CD14-positive monocyte (primary cell): ENCODE data around the gene CORO1A. TPM values are rescaled to one million over a fixed set of nuclear protein-coding genes. Genes with fewer than 3 reads are reported as not detected.

Experiments
- DNase-seq, 3 donors: peaks; one replicate each; pipeline ENCODE4 v3.0.0-alpha.2; 2011 to 2022
- H2AFZ ChIP-seq: 2 replicates; pipeline ENCODE4 v1.6.0; 2012; ENCODE audit warnings: mild to moderate bottlenecking, low read depth, low read length, inconsistent platforms; ENCODE audit not compliant: insufficient read depth, poor library complexity, severe bottlenecking
- H3K27ac ChIP-seq, 2 donors: 1 replicate in 1 of 2; 2 replicates in 1 of 2; pipeline ENCODE4 v1.5.1; 2012 to 2013; ENCODE audit warnings: low read length in 2 of 2, control low read depth in 1 of 2, inconsistent platforms in 1 of 2, low read depth in 1 of 2, mild to moderate bottlenecking in 1 of 2
- H3K27me3 ChIP-seq, 2 donors: one replicate each; pipeline versions ENCODE4 v1.6.0 to v1.6.1; 2011 to 2013; ENCODE audit warnings: low read length in 2 of 2; ENCODE audit not compliant: control insufficient read depth in 2 of 2, insufficient read depth in 2 of 2
- H3K36me3 ChIP-seq, 2 donors: replicated peaks in 1 of 2; 1 replicate in 1 of 2; 2 replicates in 1 of 2; pipeline versions ENCODE4 v1.5.1 to v1.6.1; 2012 to 2013; ENCODE audit warnings: low read length in 2 of 2, control low read depth in 1 of 2, inconsistent platforms in 1 of 2, mild to moderate bottlenecking in 1 of 2; ENCODE audit not compliant: insufficient read depth in 2 of 2, control insufficient read depth in 1 of 2
- H3K4me1 ChIP-seq, 2 donors: 1 replicate in 1 of 2; 2 replicates in 1 of 2; pipeline versions ENCODE4 v1.5.1 to v1.6.1; 2012 to 2013; ENCODE audit warnings: low read length in 2 of 2, control low read depth in 1 of 2, inconsistent platforms in 1 of 2, mild to moderate bottlenecking in 1 of 2, moderate library complexity in 1 of 2; ENCODE audit not compliant: insufficient read depth in 2 of 2, control insufficient read depth in 1 of 2
- H3K4me2 ChIP-seq: replicated peaks from 2 replicates; pipeline ENCODE3; 2012; ENCODE audit warnings: low read length, moderate library complexity, mild to moderate bottlenecking; ENCODE audit not compliant: poor library complexity, severe bottlenecking; ENCODE audit errors: extremely low read depth
- H3K4me3 ChIP-seq, 3 experiments: fragments of 200-600 bp in 1 of 3; sonication (generic) in 1 of 3; replicated peaks in 1 of 3; 1 replicate in 2 of 3; 2 replicates in 1 of 3; pipeline ENCODE4 v1.5.1; 2011 to 2013; ENCODE audit warnings: low read length in 3 of 3, mild to moderate bottlenecking in 3 of 3, control low read depth in 2 of 3, low read depth in 2 of 3, inconsistent platforms in 1 of 3, moderate library complexity in 1 of 3
- H3K79me2 ChIP-seq: 2 replicates; pipeline ENCODE4 v1.6.0; 2012; ENCODE audit warnings: mild to moderate bottlenecking, control low read depth, inconsistent platforms, low read length, moderate library complexity; ENCODE audit not compliant: insufficient read depth
- H3K9ac ChIP-seq: 2 replicates; pipeline ENCODE4 v1.6.0; 2017; ENCODE audit warnings: low read length, mild to moderate bottlenecking; ENCODE audit not compliant: insufficient read depth, poor library complexity, severe bottlenecking
- H3K9me3 ChIP-seq, 2 donors: replicated peaks in 1 of 2; 1 replicate in 1 of 2; 2 replicates in 1 of 2; pipeline versions ENCODE4 v1.5.1 to v1.6.1; 2012 to 2013; ENCODE audit warnings: low read length in 2 of 2, control low read depth in 1 of 2; ENCODE audit not compliant: control insufficient read depth in 1 of 2, insufficient read depth in 1 of 2
- H4K20me1 ChIP-seq: 2 replicates; pipeline ENCODE4 v1.6.0; 2012; ENCODE audit warnings: mild to moderate bottlenecking, low read length, control low read depth, moderate library complexity; ENCODE audit not compliant: insufficient read depth
- H3K27ac Mint-ChIP-seq, 7 donors: one replicate each; pipeline ENCODE4 v1.8.0; 2020; ENCODE audit warnings: mild to moderate bottlenecking in 7 of 7, mixed read lengths in 7 of 7, moderate library complexity in 6 of 7, inconsistent platforms in 2 of 7
- H3K27me3 Mint-ChIP-seq, 3 donors: one replicate each; pipeline ENCODE4 v1.8.0; 2021 to 2022; ENCODE audit warnings: low read depth in 3 of 3, mild to moderate bottlenecking in 3 of 3, mixed read lengths in 3 of 3, moderate library complexity in 3 of 3, inconsistent platforms in 1 of 3
- H3K36me3 Mint-ChIP-seq, 2 donors: one replicate each; pipeline ENCODE4 v1.8.0; 2020; ENCODE audit warnings: mixed read lengths in 2 of 2, inconsistent platforms in 1 of 2, mild to moderate bottlenecking in 1 of 2
- H3K4me1 Mint-ChIP-seq: one replicate; pipeline ENCODE4 v1.8.0; 2020; ENCODE audit warnings: mild to moderate bottlenecking, mixed read lengths
- H3K4me3 Mint-ChIP-seq, 2 donors: one replicate each; pipeline ENCODE4 v1.8.0; 2020; ENCODE audit warnings: mild to moderate bottlenecking in 2 of 2, mixed read lengths in 2 of 2, moderate library complexity in 1 of 2
- H3K9me3 Mint-ChIP-seq, 7 donors: one replicate each; pipeline ENCODE4 v1.8.0; 2020 to 2022; ENCODE audit warnings: mixed read lengths in 7 of 7, mild to moderate bottlenecking in 6 of 7, moderate library complexity in 6 of 7, inconsistent platforms in 2 of 7
- WGBS: methylation state at CpG from one replicate; pipeline ENCODE4 v1.1.5; 2013; ENCODE audit warnings: missing lambda C conversion rate; ENCODE audit not compliant: insufficient coverage; 5-methylcytosine and 5-hydroxymethylcytosine counted together
- intact Hi-C, 2 donors: fragments of 100-400 bp; cut with micrococcal nuclease; formaldehyde crosslinking; loops; one replicate each; pipeline versions ENCODE4 v1.15.0 to v1.15.1; 2023
- polyA plus RNA-seq, 3 donors: library from polyadenylated mRNA; depleted of rRNA in 1 of 3; unstranded in 2 of 3; stranded (reverse) in 1 of 3; fragments of 300-500 nt in 2 of 3; fragments of >200 nt in 1 of 3; fragmentation: Illumina TruSeq in 2 of 3; gene quantifications; 1 replicate in 2 of 3; 2 replicates in 1 of 3; pipeline ENCODE4 v1.2.3, GENCODE V29; 2012 to 2021
- TF ChIP-seq, protein P1 (sequence below): fragments of 200-600 bp; IDR thresholded peaks from one replicate; pipeline ENCODE4 v1.8.0; 2022; ENCODE audit warnings: antibody characterized with exemption, mild to moderate bottlenecking

CORO1A gene
- polyA plus RNA-seq, 3 donors: 1,314 to 1,363 (median 1,346) TPM

DNA sequence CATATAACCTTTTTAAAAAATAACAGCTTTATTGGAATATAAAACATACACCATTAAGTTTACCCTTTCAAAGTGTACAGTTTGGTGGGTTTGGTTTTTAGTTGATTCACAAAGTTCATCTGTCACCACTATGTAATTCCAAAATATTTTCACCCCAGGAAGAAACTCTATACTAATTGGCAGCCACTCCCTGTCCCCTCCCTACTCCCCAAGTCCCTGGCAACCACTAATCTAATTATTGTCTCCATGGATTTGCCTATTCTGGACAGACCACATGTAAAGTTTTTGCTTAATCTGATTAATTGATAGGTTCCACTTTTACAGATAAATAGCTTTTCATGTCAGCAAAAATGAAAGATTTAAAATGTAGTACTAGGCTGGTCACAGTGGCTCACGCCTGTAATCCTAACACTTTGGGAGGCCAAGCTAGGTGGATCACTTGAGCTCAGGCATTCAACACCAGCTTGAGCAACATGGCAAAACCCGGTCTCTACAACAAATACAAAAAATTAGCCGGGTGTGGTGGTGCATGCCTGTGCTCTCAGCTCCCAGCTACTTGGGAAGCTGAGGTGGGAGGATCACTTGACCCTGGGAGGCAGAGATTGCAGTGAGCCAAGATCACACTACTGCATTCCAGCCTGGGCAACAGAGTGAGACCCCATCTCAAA lies 35.4 kb upstream of the CORO1A start:
- Mint-ChIP-seq H3K36me3 (no peaks in the 10 kb centered on the region), H3K27me3 (peaks cover 0 to 2% (median 0%) of the 10 kb centered on the region in 3 donors), H3K4me3 (no peak overlapping the region), H3K27ac (peak overlapping the region in 4 of 7 donors; percentile 45 to 77 (median 71)), H3K9me3 (peaks cover 0 to 12% (median 5%) of the 10 kb centered on the region in 7 donors), H3K4me1 (peaks cover 62% of the 10 kb centered on the region)
- peak overlapping the region; percentile 34 to 60 for H3K27ac ChIP-seq
- H4K20me1 ChIP-seq: no peaks in the 10 kb centered on the region
- intact Hi-C loops: no loop called here
- no peak overlapping the region for H3K4me2 ChIP-seq
- H3K4me1 ChIP-seq: peaks cover 43 to 44% of the 10 kb centered on the region in 2 donors
- no peak overlapping the region for H3K4me3 ChIP-seq
- no peak overlapping the region for H3K9ac ChIP-seq
- WGBS: no CpG with 5 or more reads among the region's 3 CpGs
- H2AFZ ChIP-seq: no peak overlapping the region
- TF ChIP-seq, protein P1, sequence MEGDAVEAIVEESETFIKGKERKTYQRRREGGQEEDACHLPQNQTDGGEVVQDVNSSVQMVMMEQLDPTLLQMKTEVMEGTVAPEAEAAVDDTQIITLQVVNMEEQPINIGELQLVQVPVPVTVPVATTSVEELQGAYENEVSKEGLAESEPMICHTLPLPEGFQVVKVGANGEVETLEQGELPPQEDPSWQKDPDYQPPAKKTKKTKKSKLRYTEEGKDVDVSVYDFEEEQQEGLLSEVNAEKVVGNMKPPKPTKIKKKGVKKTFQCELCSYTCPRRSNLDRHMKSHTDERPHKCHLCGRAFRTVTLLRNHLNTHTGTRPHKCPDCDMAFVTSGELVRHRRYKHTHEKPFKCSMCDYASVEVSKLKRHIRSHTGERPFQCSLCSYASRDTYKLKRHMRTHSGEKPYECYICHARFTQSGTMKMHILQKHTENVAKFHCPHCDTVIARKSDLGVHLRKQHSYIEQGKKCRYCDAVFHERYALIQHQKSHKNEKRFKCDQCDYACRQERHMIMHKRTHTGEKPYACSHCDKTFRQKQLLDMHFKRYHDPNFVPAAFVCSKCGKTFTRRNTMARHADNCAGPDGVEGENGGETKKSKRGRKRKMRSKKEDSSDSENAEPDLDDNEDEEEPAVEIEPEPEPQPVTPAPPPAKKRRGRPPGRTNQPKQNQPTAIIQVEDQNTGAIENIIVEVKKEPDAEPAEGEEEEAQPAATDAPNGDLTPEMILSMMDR: no peak
- DNase-seq: no peak
- peaks cover 0 to 5% of the 10 kb centered on the region in 2 donors for H3K9me3 ChIP-seq
- no peaks in the 10 kb centered on the region for H3K36me3 ChIP-seq
- H3K27me3 ChIP-seq: no peaks in the 10 kb centered on the region
- H3K79me2 ChIP-seq: no peaks in the 10 kb centered on the region

GRCh38 chr16:30149250-30149930 lies 34.0 kb upstream of the CORO1A start:
- Histone ChIP-seq H3K9me3 (peaks cover 0 to 5% of the 10 kb centered on the region in 2 donors), H3K4me2 (peak overlapping the region; percentile 33), H3K9ac (no peak overlapping the region), H2AFZ (no peak overlapping the region), H3K79me2 (no peaks in the 10 kb centered on the region), H4K20me1 (no peaks in the 10 kb centered on the region), H3K27ac (peak overlapping the region; percentile 52 to 59), H3K36me3 (no peaks in the 10 kb centered on the region), H3K4me1 (peaks cover 42 to 49% of the 10 kb centered on the region in 2 donors), H3K4me3 (peak overlapping the region in 1 of 3 experiments; percentile 25), H3K27me3 (no peaks in the 10 kb centered on the region)
- Mint-ChIP-seq H3K27ac (peak overlapping the region; percentile 79 to 91 (median 88)), H3K36me3 (no peaks in the 10 kb centered on the region), H3K4me1 (peaks cover 62% of the 10 kb centered on the region), H3K27me3 (peaks cover 0 to 2% (median 1%) of the 10 kb centered on the region in 3 donors), H3K4me3 (no peak overlapping the region), H3K9me3 (peaks cover 0 to 12% (median 6%) of the 10 kb centered on the region in 7 donors)
- no CpG with 5 or more reads among the region's 5 CpGs for WGBS
- DNase-seq: peak; percentile 63 to 87 (median 81)
- TF ChIP-seq, protein P1: no peak
- intact Hi-C loops: no loop called here
